GM12872 (cell line): Measurements from ENCODE around the gene APLN.

ENCODE experiments used
- CTCF ChIP-seq: IDR thresholded peaks from 3 replicates; pipeline ENCODE4 v1.5.1; 2011; ENCODE audit warnings: low read depth, mild to moderate bottlenecking, low read length, moderate library complexity; ENCODE audit not compliant: insufficient read depth

APLN gene

GRCh38 chrX:129637217-129638109 is 17.3 kb downstream of the APLN start:
- TF ChIP-seq CTCF = peak; percentile 85

GRCh38 chrX:129636175-129636681 is 18.5 kb downstream of the APLN start:
- TF ChIP-seq CTCF = no peak

GRCh38 chrX:129634541-129634940 is 20.2 kb downstream of the APLN start:
- TF ChIP-seq CTCF = no peak

- TF ChIP-seq CTCF = no peak
Observed at GRCh38 chrX:129632443-129632842, 22.3 kb downstream of the APLN start.

- no peak for TF ChIP-seq CTCF
Observed at GRCh38 chrX:129631849-129632248, 22.9 kb downstream of the APLN start.

GRCh38 chrX:129629837-129630236 is 24.9 kb downstream of the APLN start:
- TF ChIP-seq CTCF = no peak

GRCh38 chrX:129626026-129626425 is 28.7 kb downstream of the APLN start:
- no peak for TF ChIP-seq CTCF
